NB4 (cell line): Measurements from ENCODE around the gene MEGF11.

Experiments
- CTCF ChIP-seq: IDR thresholded peaks from one replicate; pipeline ENCODE4 v1.5.1; 2012; ENCODE audit warnings: low read depth, low read length
- MAX ChIP-seq: IDR thresholded peaks from 2 replicates; pipeline ENCODE4 v1.6.1; 2011; ENCODE audit warnings: low read depth, low read length
- MYC ChIP-seq: IDR thresholded peaks from 2 replicates; pipeline ENCODE4 v1.6.1; 2011; ENCODE audit warnings: low read depth, low read length
- POLR2A ChIP-seq: IDR thresholded peaks from 2 replicates; pipeline ENCODE4 v1.6.1; 2011; ENCODE audit warnings: mild to moderate bottlenecking; ENCODE audit not compliant: insufficient read length; ENCODE audit errors: extremely low read depth

GRCh38 chr15:66275352-66275751, 21.8 kb upstream of the MEGF11 start:
- TF ChIP-seq CTCF (no peak), POLR2A (no peak), MYC (no peak), MAX (no peak)
